ENCODE results near the gene APOBEC3G.

DNA sequence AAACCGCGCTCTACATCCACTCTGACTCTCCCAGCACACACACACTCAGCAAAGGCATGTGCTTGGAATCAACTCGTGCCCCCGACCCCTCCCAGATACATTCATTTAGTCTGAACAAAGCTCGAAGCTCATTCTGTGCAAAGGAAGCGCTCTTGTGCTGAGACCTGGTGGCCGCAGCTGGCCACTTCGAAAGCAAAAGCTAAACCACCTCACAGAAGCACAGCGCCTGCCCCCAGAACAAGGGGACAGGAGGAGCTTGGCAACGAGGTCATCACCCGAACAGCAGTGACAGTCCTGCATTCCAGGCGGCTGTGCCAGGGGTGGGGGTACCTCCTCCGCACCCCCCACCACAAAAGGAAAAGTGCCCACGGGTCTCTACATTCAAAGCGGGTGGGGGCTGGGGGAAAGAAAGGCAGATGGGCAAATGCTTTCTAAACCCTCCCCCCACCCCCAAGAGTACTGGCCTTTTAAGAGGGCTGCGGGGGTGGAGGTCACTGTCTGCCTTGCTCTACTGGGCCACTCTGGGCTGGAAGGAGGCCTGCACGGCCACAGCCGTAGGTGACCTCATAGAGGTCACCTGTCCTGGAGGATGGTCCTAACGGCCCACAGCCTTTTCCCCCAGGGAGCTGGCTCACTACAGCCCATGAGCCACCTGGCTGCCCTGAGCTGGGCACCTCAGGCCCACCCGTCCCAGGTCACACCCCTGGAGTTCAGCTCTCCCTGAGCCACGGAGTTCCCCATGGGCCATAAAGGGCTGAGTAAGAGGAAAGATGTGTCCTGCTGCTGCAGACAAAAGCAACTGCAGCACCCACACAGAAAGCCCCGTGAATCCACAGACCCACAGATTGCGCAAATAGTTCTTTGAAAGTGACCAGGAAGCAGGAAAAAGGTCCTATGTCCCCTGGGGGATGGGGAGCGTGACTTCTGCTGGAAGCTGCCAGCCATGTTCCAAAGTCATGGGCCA is 54.1 kb downstream of the APOBEC3G start:
- TF ChIP-seq GABPA (IDR thresholded peaks at IDR 0.05; ENCODE audit: low read depth) (no peak), POLR2AphosphoS5 (IDR thresholded peaks at IDR 0.05; ENCODE audit: low read depth) (no peak), SPI1 (IDR thresholded peaks at IDR 0.05; ENCODE audit: borderline replicate concordance, low read depth) (no peak)
- TF ChIP-seq, protein P1, sequence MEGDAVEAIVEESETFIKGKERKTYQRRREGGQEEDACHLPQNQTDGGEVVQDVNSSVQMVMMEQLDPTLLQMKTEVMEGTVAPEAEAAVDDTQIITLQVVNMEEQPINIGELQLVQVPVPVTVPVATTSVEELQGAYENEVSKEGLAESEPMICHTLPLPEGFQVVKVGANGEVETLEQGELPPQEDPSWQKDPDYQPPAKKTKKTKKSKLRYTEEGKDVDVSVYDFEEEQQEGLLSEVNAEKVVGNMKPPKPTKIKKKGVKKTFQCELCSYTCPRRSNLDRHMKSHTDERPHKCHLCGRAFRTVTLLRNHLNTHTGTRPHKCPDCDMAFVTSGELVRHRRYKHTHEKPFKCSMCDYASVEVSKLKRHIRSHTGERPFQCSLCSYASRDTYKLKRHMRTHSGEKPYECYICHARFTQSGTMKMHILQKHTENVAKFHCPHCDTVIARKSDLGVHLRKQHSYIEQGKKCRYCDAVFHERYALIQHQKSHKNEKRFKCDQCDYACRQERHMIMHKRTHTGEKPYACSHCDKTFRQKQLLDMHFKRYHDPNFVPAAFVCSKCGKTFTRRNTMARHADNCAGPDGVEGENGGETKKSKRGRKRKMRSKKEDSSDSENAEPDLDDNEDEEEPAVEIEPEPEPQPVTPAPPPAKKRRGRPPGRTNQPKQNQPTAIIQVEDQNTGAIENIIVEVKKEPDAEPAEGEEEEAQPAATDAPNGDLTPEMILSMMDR (IDR thresholded peaks at IDR 0.05; ENCODE audit: insufficient read depth, low read length): no peak
- TF ChIP-seq, protein P2, sequence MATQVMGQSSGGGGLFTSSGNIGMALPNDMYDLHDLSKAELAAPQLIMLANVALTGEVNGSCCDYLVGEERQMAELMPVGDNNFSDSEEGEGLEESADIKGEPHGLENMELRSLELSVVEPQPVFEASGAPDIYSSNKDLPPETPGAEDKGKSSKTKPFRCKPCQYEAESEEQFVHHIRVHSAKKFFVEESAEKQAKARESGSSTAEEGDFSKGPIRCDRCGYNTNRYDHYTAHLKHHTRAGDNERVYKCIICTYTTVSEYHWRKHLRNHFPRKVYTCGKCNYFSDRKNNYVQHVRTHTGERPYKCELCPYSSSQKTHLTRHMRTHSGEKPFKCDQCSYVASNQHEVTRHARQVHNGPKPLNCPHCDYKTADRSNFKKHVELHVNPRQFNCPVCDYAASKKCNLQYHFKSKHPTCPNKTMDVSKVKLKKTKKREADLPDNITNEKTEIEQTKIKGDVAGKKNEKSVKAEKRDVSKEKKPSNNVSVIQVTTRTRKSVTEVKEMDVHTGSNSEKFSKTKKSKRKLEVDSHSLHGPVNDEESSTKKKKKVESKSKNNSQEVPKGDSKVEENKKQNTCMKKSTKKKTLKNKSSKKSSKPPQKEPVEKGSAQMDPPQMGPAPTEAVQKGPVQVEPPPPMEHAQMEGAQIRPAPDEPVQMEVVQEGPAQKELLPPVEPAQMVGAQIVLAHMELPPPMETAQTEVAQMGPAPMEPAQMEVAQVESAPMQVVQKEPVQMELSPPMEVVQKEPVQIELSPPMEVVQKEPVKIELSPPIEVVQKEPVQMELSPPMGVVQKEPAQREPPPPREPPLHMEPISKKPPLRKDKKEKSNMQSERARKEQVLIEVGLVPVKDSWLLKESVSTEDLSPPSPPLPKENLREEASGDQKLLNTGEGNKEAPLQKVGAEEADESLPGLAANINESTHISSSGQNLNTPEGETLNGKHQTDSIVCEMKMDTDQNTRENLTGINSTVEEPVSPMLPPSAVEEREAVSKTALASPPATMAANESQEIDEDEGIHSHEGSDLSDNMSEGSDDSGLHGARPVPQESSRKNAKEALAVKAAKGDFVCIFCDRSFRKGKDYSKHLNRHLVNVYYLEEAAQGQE (IDR thresholded peaks at IDR 0.05; ENCODE audit: insufficient replicate concordance, low read depth): no peak

Measured in HL-60 (cell line).